HepG2 (cell line): ENCODE measurements around the gene MTG1. TPM values are rescaled to one million over a fixed set of nuclear protein-coding genes. Genes with fewer than 3 reads are reported as not detected.

Experiments used
- FOXK2 ChIP-seq: fragments of 450-650 bp; IDR thresholded peaks from 2 replicates; pipeline ENCODE4 v1.6.1; 2016
- FOXO4 ChIP-seq: sonication (generic); formaldehyde crosslinking; conservative IDR thresholded peaks from 2 replicates; pipeline ENCODE4 v1.8.1; 2023; ENCODE audit warnings: missing genetic modification reagents
- GATAD1 ChIP-seq: IDR thresholded peaks from 2 replicates; pipeline ENCODE4 v1.6.1; 2016; ENCODE audit warnings: missing genetic modification reagents, missing compliant biosample characterization
- GLI4 ChIP-seq: sonication (generic); formaldehyde crosslinking; IDR thresholded peaks from 2 replicates; pipeline ENCODE4 v1.5.1; 2020; ENCODE audit warnings: missing genetic modification reagents, mild to moderate bottlenecking, moderate library complexity, borderline replicate concordance
- GMEB1 ChIP-seq: sonication (generic); formaldehyde crosslinking; IDR thresholded peaks from 2 replicates; pipeline ENCODE4 v1.5.1; 2020; ENCODE audit warnings: missing genetic modification reagents, mild to moderate bottlenecking, borderline replicate concordance
- HNF1A ChIP-seq, 2 experiments: sonication (generic) in 1 of 2; formaldehyde crosslinking in 1 of 2; IDR thresholded peaks; 2 replicates each; pipeline versions ENCODE4 v1.4.0 to v1.6.1; 2016 to 2020; ENCODE audit warnings: borderline replicate concordance in 1 of 2, low read depth in 1 of 2, mild to moderate bottlenecking in 1 of 2, missing genetic modification reagents in 1 of 2
- IKZF1 ChIP-seq: fragments of 450-650 bp; IDR thresholded peaks from 2 replicates; pipeline ENCODE4 v1.7.1; 2016
- NBN ChIP-seq: fragments of 450-650 bp; conservative IDR thresholded peaks from 2 replicates; pipeline ENCODE4 v1.6.1; 2017
- NONO ChIP-seq, 2 experiments: fragments of 450-650 bp in 1 of 2; sonication (generic) in 1 of 2; formaldehyde crosslinking in 1 of 2; IDR thresholded peaks in 1 of 2; conservative IDR thresholded peaks in 1 of 2; 2 replicates each; pipeline versions ENCODE4 v1.6.1 to v1.8.0; 2017 to 2022; ENCODE audit warnings: mild to moderate bottlenecking in 1 of 2, missing genetic modification reagents in 1 of 2, moderate library complexity in 1 of 2
- NPAS2 ChIP-seq: sonication (generic); formaldehyde crosslinking; IDR thresholded peaks from 2 replicates; pipeline ENCODE4 v1.8.0; 2022; ENCODE audit warnings: mild to moderate bottlenecking, missing genetic modification reagents, borderline replicate concordance
- RXRB ChIP-seq: IDR thresholded peaks from 2 replicates; pipeline ENCODE4 v1.6.1; 2016; ENCODE audit warnings: borderline replicate concordance, missing genetic modification reagents, missing compliant biosample characterization
- SMAD3 ChIP-seq: sonication (generic); formaldehyde crosslinking; IDR thresholded peaks from 2 replicates; pipeline ENCODE4 v1.4.0; 2020; ENCODE audit warnings: missing genetic modification reagents
- TEAD3 ChIP-seq: optimal IDR thresholded peaks from 2 replicates; pipeline ENCODE3; 2016; ENCODE audit warnings: borderline replicate concordance
- THRA ChIP-seq: sonication (generic); formaldehyde crosslinking; IDR thresholded peaks from 2 replicates; pipeline ENCODE4 v1.4.0; 2020; ENCODE audit warnings: missing genetic modification reagents, borderline replicate concordance
- ZFP36L1 ChIP-seq: sonication (generic); formaldehyde crosslinking; IDR thresholded peaks from 2 replicates; pipeline ENCODE4 v1.8.0; 2022; ENCODE audit warnings: mild to moderate bottlenecking, missing genetic modification reagents, moderate library complexity
- ZNF124 ChIP-seq: sonication (generic); formaldehyde crosslinking; IDR thresholded peaks from 2 replicates; pipeline ENCODE4 v1.4.0; 2020; ENCODE audit warnings: missing genetic modification reagents
- ZNF451 ChIP-seq: sonication (generic); formaldehyde crosslinking; IDR thresholded peaks from 2 replicates; pipeline ENCODE4 v1.5.0; 2020; ENCODE audit warnings: mild to moderate bottlenecking, missing genetic modification reagents
- ZNF704 ChIP-seq: sonication (generic); formaldehyde crosslinking; IDR thresholded peaks from 2 replicates; pipeline ENCODE4 v1.8.1; 2023; ENCODE audit warnings: mild to moderate bottlenecking, inconsistent platforms, moderate library complexity, missing genetic modification reagents, borderline replicate concordance
- polyA plus RNA-seq, 8 experiments: library from polyadenylated mRNA; depleted of rRNA in 3 of 8; stranded (reverse) in 7 of 8; unstranded in 1 of 8; fragments of >200 nt; fragmentation: Illumina TruSeq in 4 of 8; extraction: Trizol in 4 of 8; gene quantifications; 2 replicates each; pipeline versions ENCODE4 v1.2.1 to v1.2.3, GENCODE V29; 2011 to 2016; ENCODE audit warnings: low read depth in 4 of 8, missing spikeins in 1 of 8, mixed read lengths in 1 of 8; ENCODE audit not compliant: insufficient read depth in 1 of 8
- total RNA-seq, 5 experiments: library from RNA; depleted of rRNA; stranded (reverse); fragments of >200 nt; fragmentation: Illumina TruSeq; extraction: Trizol; gene quantifications; 2 replicates each; pipeline ENCODE4 v1.2.3, GENCODE V29; 2016; ENCODE audit warnings: low read depth in 1 of 5

The MTG1 gene
- total and polyA plus RNA-seq, 2 of the 13 experiments (the other 11 are each of a cell fraction or from before 2014, with no cell fraction given) = 42.0 to 103 TPM

GRCh38 chr10:133357285-133358161 lies 36.4 kb upstream of the MTG1 start, which contains the start of gene FUOM (continued):
- peak; percentile 35; the same call in 1 of the 2 replicates for TF ChIP-seq THRA (CRISPR knock-in tag)
- TF ChIP-seq TEAD3 (CRISPR knock-in tag) = no peak
- 0 out of 2 replicates have a peak, but pooled peaks have one; percentile 10 for TF ChIP-seq RXRB (CRISPR knock-in tag)
- TF ChIP-seq FOXO4 (CRISPR knock-in tag) = no peak
- TF ChIP-seq ZNF704 (CRISPR knock-in tag) = no peak
- no peak for TF ChIP-seq NPAS2
- TF ChIP-seq GLI4 (CRISPR knock-in tag) = peak; percentile 61; the same call in 1 of the 2 replicates
- no peak for TF ChIP-seq HNF1A (IDR thresholded peaks at IDR 0.05; ENCODE audit: low read depth)
- no peak for TF ChIP-seq HNF1A (CRISPR knock-in tag; IDR thresholded peaks at IDR 0.05; ENCODE audit: borderline replicate concordance)
- peak; percentile 44; the same call in 1 of the 2 replicates for TF ChIP-seq ZNF124 (CRISPR knock-in tag)
- 0 out of 2 replicates have a peak, but pooled peaks have one; percentile 3 for TF ChIP-seq SMAD3 (CRISPR knock-in tag)
- TF ChIP-seq IKZF1 = no peak
- TF ChIP-seq NBN = no peak
- no peak for TF ChIP-seq NONO (IDR thresholded peaks at IDR 0.05)
- TF ChIP-seq NONO (CRISPR knock-in tag; conservative IDR thresholded peaks at IDR 0.05) = peak; percentile 52; the same call in 1 of the 2 replicates
- TF ChIP-seq GATAD1 (CRISPR knock-in tag) = no peak
- no peak for TF ChIP-seq ZFP36L1 (CRISPR knock-in tag)
- TF ChIP-seq ZNF451 = peak; percentile 57; the same call in 1 of the 2 replicates
- no peak for TF ChIP-seq FOXK2
- 0 out of 2 replicates have a peak, but pooled peaks have one; percentile 35 for TF ChIP-seq GMEB1
